GM10266 (cell line): ENCODE measurements around the gene CNOT3.

Experiments
- DNase-seq: peaks from one replicate; pipeline ENCODE4 v3.0.0; 2012; ENCODE audit errors: extremely low spot score
- TF ChIP-seq, protein P1 (sequence below): IDR thresholded peaks from 2 replicates; pipeline ENCODE4 v1.5.1; 2012; ENCODE audit warnings: mild to moderate bottlenecking, low read depth; ENCODE audit not compliant: control insufficient read depth, insufficient read depth; ENCODE audit errors: missing control alignments

CNOT3 gene

DNA sequence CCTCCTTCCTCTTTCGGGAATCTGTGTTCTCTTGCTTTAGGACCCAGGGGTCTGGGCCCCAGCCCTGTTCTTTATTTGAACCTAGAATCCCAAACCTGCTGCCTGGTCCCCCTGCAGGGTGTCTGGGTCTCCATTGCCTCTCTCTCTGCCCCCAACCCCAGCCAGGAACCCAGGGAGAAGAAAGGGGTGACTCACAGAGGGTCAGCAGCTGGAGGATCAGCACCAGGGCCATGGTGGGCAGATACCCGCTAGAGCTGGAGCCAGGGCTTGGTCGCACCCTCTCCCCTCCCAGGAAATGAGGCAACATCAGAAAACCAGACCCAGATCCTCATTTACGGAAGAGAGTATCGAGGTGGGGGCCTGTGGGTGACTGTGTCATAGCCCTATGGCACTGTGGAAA lies 37.0 kb upstream of the CNOT3 start, which contains the start of gene OSCAR:
OSCAR (minus strand) TSS at position 243 of the 400 bp plus-strand sequence; CDS start at position 232, 11 bp downstream.
- TF ChIP-seq, protein P1, sequence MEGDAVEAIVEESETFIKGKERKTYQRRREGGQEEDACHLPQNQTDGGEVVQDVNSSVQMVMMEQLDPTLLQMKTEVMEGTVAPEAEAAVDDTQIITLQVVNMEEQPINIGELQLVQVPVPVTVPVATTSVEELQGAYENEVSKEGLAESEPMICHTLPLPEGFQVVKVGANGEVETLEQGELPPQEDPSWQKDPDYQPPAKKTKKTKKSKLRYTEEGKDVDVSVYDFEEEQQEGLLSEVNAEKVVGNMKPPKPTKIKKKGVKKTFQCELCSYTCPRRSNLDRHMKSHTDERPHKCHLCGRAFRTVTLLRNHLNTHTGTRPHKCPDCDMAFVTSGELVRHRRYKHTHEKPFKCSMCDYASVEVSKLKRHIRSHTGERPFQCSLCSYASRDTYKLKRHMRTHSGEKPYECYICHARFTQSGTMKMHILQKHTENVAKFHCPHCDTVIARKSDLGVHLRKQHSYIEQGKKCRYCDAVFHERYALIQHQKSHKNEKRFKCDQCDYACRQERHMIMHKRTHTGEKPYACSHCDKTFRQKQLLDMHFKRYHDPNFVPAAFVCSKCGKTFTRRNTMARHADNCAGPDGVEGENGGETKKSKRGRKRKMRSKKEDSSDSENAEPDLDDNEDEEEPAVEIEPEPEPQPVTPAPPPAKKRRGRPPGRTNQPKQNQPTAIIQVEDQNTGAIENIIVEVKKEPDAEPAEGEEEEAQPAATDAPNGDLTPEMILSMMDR, result no peak
- no peak for DNase-seq

DNA sequence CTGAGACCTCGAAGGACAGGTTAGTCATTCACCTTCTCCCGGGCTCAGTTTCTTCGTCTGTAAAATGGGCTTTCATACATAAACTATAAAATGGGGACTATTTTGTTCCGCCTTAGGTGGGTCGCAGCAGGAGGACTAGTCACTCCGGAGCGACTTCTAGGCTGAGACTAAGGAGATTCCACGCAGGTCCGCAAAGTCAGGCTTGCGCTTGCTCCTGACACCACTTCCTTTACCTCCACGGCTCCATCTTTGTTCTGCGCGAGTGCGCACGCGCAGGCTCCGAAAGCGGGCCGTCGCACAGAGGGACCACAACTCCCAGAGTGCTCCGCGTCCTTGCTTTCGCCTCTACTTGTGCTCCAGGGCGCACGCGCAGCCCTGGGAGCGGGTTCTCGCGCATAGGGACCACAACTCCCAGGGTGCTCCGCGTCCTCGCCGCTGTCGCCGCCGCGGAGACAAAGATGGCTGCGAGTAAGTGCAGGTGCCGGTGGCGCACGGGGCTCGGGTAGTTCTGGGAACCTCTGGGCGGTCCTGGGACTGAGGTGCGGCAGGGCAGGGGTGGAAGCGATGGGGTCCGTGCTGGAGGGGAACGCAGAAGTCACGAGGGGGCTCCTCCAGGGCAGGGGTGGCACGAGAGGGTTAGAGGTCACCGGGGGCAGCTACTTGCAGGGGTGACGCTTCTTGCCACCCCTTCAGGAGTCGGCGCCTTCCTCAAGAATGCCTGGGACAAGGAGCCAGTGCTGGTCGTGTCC lies 35.0 kb upstream of the CNOT3 start, which contains the start of gene NDUFA3:
NDUFA3 (plus strand) TSS at position 435 of the 749 bp plus-strand sequence; CDS start at position 459, 24 bp downstream.
- TF ChIP-seq, protein P1, result no peak
- peak; percentile 99 for DNase-seq

DNA sequence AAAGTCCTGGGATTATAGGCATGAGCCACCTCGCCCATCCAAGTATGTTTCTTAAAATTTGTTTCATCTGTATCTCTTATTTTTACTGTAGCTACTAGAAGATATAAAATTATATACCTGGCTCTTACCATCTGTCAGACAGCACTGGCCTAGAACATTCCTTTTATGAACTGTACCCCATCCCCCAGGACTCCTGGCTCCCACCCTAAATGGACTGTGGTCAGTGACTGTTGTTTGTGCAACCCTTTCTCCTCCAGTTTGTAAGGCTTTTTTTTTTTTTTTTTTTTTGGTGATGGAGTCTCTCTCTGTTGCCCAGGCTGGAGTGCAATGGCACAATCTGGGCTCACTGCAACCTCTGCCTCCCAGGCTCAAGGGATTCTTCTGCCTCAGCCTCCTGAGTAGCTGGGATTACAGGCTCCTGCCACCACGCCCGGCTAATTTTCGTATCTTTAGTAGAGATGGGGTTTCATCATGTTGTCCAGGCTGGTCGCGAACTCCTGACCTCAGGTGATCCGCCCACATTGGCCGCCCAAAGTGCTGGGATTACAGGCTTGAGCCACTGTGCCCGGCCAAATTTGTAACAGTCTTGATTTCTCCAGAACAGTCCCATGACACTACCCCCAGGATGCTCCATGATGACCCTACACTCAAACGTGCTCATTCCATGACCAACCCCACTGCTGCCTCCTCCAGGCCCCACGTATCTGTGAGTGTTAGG lies 32.4 kb upstream of the CNOT3 start:
- TF ChIP-seq, protein P1, result no peak
- DNase-seq, result no peak

DNA sequence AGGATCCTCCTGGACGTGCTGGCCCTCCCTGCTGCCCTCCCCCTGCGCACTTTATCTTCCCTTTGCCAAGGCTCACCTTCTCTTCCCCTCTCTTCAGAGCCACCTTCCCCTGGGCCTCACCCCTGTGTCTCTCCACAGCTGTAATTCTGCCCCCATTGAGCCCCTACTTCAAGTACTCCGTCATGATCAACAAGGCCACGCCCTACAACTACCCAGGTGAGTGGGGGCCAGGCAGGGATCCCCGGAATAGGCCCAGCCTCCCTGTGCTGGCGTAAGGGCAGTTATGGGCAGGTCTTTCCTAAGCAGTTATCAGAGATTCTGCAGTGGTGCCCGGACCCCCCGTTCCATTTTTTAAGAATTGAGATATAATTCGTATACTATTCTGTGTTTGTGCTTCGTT lies 31.8 kb upstream of the CNOT3 start:
- TF ChIP-seq, protein P1, result no peak
- no peak for DNase-seq

DNA sequence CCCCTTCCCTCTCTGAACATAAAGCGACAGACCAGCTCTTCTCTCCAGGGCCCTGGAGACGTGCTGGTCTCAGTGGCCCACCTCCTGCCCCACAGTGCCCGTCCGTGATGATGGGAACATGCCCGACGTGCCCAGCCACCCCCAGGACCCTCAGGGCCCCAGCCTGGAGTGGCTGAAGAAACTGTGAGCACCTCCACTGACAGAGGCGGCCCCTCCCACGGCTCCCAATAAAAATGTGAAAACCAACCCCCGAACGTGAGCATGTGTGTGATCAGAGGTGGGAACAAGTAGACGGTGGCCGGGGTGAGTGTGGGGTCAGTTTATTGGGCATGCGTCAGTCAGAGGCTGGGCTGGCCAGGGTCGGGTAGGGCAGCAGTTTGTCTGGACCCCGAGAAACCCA lies 30.8 kb upstream of the CNOT3 start:
- TF ChIP-seq, protein P1, result no peak
- no peak for DNase-seq

DNA sequence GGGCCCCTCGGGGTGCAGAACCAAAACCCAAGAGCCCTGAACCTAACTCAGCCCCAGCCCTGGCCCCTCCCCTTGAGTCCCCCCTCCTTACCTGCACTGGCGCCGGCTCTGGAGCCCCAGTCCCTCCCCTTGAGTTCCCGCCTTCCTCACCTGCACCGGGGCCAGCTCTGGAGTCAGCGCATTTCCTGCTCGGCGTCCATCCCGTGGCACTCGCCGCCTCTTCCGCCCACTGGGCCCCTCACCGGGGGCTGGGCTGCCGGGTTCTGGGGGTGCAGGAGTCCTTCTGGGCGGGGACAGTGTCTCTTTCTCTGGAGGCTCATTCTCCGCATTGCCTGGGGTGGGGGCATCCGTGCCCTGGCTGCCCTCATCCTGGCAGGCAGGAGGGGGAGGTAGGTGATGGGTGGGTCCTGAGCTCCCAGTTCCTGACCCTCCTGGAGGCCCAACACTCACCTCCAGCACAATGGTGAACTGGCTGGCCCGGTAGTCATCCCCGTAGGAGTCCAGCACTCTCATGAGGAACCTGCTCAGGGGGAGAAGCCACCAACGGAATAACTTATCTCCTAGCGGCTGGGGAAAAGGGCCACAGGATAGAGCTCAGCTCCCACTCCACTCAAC lies 29.6 kb upstream of the CNOT3 start:
- TF ChIP-seq, protein P1, result no peak
- DNase-seq, result no peak
